Lower lobe of right lung (tissue), 2 donors: ENCODE data around the gene CHSY1. TPM values are rescaled to one million over a fixed set of nuclear protein-coding genes. Genes with fewer than 3 reads are reported as not detected.

Experiments used
- ATAC-seq, 2 donors: fragments of 200-7000 bp; cut with Tn5 transposase; one replicate each; pipeline ENCODE4 v1.9.1; 2020 to 2022; ENCODE audit warnings: mild to moderate bottlenecking in 2 of 2, moderate library complexity in 2 of 2
- DNase-seq: peaks from one replicate; pipeline ENCODE4 v3.0.0-alpha.2; 2020
- H3K27ac ChIP-seq: fragments of 200-600 bp; one replicate; pipeline ENCODE4 v1.8.0; 2022
- H3K27me3 ChIP-seq: fragments of 200-600 bp; one replicate; pipeline ENCODE4 v1.8.0; 2022; ENCODE audit warnings: low read depth
- H3K36me3 ChIP-seq: fragments of 200-600 bp; one replicate; pipeline ENCODE4 v1.8.0; 2022; ENCODE audit warnings: mild to moderate bottlenecking
- H3K4me1 ChIP-seq: fragments of 200-600 bp; one replicate; pipeline ENCODE4 v1.8.0; 2022
- H3K4me3 ChIP-seq: fragments of 200-600 bp; one replicate; pipeline ENCODE4 v1.8.0; 2022; ENCODE audit warnings: mild to moderate bottlenecking
- H3K9me3 ChIP-seq: fragments of 200-600 bp; one replicate; pipeline ENCODE4 v1.8.0; 2022
- CTCF ChIP-seq: fragments of 200-600 bp; IDR thresholded peaks from one replicate; pipeline ENCODE4 v1.8.0; 2022; ENCODE audit warnings: antibody characterized with exemption, mild to moderate bottlenecking
- intact Hi-C: fragments of 100-400 bp; cut with DNase I; formaldehyde crosslinking; loops from one replicate; pipeline ENCODE4 v1.11.0; 2022
- total RNA-seq: library from RNA; stranded (reverse); fragmentation: NEBNext Ultra II Directional; extraction: Animal tissue kit (Norgen Biotek cat#: 25700); gene quantifications from one replicate; pipeline ENCODE4 v1.2.1, GENCODE V29; 2021
- donor health status: DM: no; HTN: yes; CAD: no; lungs with severe emphysema.

The CHSY1 gene
- total RNA-seq, 1 donor from 2014 or later = 25.6 TPM

GRCh38 chr15:101173233-101174119 is 78.4 kb downstream of the CHSY1 start:
- H3K4me3 ChIP-seq = no peak overlapping the region
- intact Hi-C loops = no loop called here
- H3K9me3 ChIP-seq = no peaks in the 10 kb centered on the region
- H3K27ac ChIP-seq = no peak overlapping the region
- ATAC-seq (no peak), DNase-seq (no peak)
- no peak for TF ChIP-seq CTCF
- peaks cover 22% of the 10 kb centered on the region for H3K36me3 ChIP-seq
- H3K27me3 ChIP-seq = no peaks in the 10 kb centered on the region
- H3K4me1 ChIP-seq = peaks cover 57% of the 10 kb centered on the region

- DNase-seq = no peak
- Histone ChIP-seq H3K9me3 (no peaks in the 10 kb centered on the region), H3K36me3 (peaks cover 14% of the 10 kb centered on the region), H3K27me3 (no peaks in the 10 kb centered on the region), H3K4me1 (peaks cover 66% of the 10 kb centered on the region), H3K4me3 (no peak overlapping the region), H3K27ac (no peak overlapping the region)
- intact Hi-C loops = no loop called here
- TF ChIP-seq CTCF = no peak
- no peak for ATAC-seq
Observed at GRCh38 chr15:101172501-101173071, 79.3 kb downstream of the CHSY1 start.

- H3K27me3 ChIP-seq = no peaks in the 10 kb centered on the region
- peaks cover 72% of the 10 kb centered on the region for H3K4me1 ChIP-seq
- intact Hi-C loops = no loop called here
- no peak for DNase-seq
- TF ChIP-seq CTCF = no peak
- no peak overlapping the region for H3K4me3 ChIP-seq
- peaks cover 1% of the 10 kb centered on the region for H3K9me3 ChIP-seq
- H3K36me3 ChIP-seq = peaks cover 14% of the 10 kb centered on the region
- H3K27ac ChIP-seq = no peak overlapping the region
- no peak for ATAC-seq
Observed at GRCh38 chr15:101171954-101172353, 79.9 kb downstream of the CHSY1 start.

GRCh38 chr15:101170568-101171350 is 81.1 kb downstream of the CHSY1 start:
- no peak for TF ChIP-seq CTCF
- peaks cover 66% of the 10 kb centered on the region for H3K4me1 ChIP-seq
- H3K4me3 ChIP-seq = no peak overlapping the region
- H3K27ac ChIP-seq = no peak overlapping the region
- peaks cover 13% of the 10 kb centered on the region for H3K9me3 ChIP-seq
- DNase-seq = no peak
- no peaks in the 10 kb centered on the region for H3K27me3 ChIP-seq
- intact Hi-C loops = no loop called here
- H3K36me3 ChIP-seq = peaks cover 14% of the 10 kb centered on the region
- ATAC-seq = no peak

- H3K9me3 ChIP-seq = peaks cover 23% of the 10 kb centered on the region
- H3K36me3 ChIP-seq = peaks cover 6% of the 10 kb centered on the region
- H3K4me1 ChIP-seq = peaks cover 54% of the 10 kb centered on the region
- H3K4me3 ChIP-seq = no peak overlapping the region
- H3K27ac ChIP-seq = peak overlapping the region; percentile 92
- no peaks in the 10 kb centered on the region for H3K27me3 ChIP-seq
- no peak for TF ChIP-seq CTCF
- no peak for ATAC-seq
- intact Hi-C loops = no loop called here
- DNase-seq = no peak
Observed at GRCh38 chr15:101169495-101170071, 82.3 kb downstream of the CHSY1 start.
